Transverse colon (tissue), 3 donors: Measurements from ENCODE around the gene CEACAM1.
"Not testable (repeated sequence)": the region's sequence is repeated elsewhere in the genome, so short reads cannot be mapped to it uniquely, and the experiment has no call there.

Source experiments
- POLR2A ChIP-seq: fragments of 450-650 bp; IDR thresholded peaks from one replicate; pipeline ENCODE4 v1.6.1; 2016; ENCODE audit warnings: antibody characterized with exemption, mild to moderate bottlenecking, moderate library complexity
- TF ChIP-seq, protein P1 (sequence below), 5 experiments: fragments of 200-600 bp in 3 of 5; fragments of 450-650 bp in 2 of 5; sonication (generic) in 3 of 5; IDR thresholded peaks; 1 replicate in 2 of 5; 2 replicates in 3 of 5; pipeline ENCODE4 v1.5.1; 2016 to 2017; ENCODE audit warnings: antibody characterized with exemption in 5 of 5, inconsistent platforms in 3 of 5, mild to moderate bottlenecking in 2 of 5, moderate library complexity in 1 of 5

DNA sequence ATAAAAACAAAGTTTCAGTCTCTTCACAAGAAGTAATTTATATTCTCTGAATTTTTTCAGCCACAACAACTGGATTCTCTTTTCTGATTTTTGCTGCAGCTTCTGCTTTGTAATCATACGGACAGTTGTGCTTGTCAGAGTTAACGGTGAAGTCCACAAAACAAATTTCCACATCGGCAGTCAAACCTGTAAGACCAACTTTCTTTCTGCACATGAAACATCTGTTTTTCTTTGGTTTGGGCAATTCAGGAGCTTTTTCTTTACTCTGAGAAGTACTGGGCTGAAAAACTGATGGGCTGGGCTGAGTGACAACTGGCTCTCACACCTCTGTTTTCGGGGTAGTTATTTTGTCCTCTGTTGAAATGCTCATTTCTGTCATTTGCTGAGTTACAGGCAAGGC is 43.2 kb downstream of the CEACAM1 start:
- TF ChIP-seq POLR2A: not testable (repeated sequence)
- TF ChIP-seq, protein P1, sequence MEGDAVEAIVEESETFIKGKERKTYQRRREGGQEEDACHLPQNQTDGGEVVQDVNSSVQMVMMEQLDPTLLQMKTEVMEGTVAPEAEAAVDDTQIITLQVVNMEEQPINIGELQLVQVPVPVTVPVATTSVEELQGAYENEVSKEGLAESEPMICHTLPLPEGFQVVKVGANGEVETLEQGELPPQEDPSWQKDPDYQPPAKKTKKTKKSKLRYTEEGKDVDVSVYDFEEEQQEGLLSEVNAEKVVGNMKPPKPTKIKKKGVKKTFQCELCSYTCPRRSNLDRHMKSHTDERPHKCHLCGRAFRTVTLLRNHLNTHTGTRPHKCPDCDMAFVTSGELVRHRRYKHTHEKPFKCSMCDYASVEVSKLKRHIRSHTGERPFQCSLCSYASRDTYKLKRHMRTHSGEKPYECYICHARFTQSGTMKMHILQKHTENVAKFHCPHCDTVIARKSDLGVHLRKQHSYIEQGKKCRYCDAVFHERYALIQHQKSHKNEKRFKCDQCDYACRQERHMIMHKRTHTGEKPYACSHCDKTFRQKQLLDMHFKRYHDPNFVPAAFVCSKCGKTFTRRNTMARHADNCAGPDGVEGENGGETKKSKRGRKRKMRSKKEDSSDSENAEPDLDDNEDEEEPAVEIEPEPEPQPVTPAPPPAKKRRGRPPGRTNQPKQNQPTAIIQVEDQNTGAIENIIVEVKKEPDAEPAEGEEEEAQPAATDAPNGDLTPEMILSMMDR (IDR thresholded peaks at IDR 0.05): not testable (repeated sequence)
